OCI-LY3 (cell line): ENCODE results near the gene ACTR3.

ENCODE experiments used
- H2AFZ ChIP-seq: fragments of 200-600, 300-600 bp; shearing (Covaris generic); 2 replicates; pipeline ENCODE4 v1.6.0; 2014; ENCODE audit warnings: antibody characterized with exemption, low read depth, low read length
- H3K27ac ChIP-seq: fragments of 200-600, 300-600 bp; sonication (generic); 2 replicates; pipeline ENCODE4 v1.5.1; 2014; ENCODE audit warnings: mild to moderate bottlenecking, low read length, moderate library complexity, mixed read lengths
- H3K27me3 ChIP-seq: fragments of 200-600, 300-600 bp; sonication (generic); 2 replicates; pipeline ENCODE4 v1.6.1; 2014; ENCODE audit warnings: low read depth, low read length, mixed read lengths
- H3K36me3 ChIP-seq: fragments of 200-600, 300-600 bp; sonication (generic); replicated peaks from 2 replicates; pipeline ENCODE3; 2014; ENCODE audit warnings: low read depth, low read length, mixed read lengths
- H3K4me1 ChIP-seq: fragments of 300-600, 200-600 bp; sonication (generic); 2 replicates; pipeline ENCODE4 v1.6.1; 2014; ENCODE audit warnings: low read length, mixed read lengths
- H3K4me2 ChIP-seq: fragments of 200-600, 300-600 bp; sonication (generic); 2 replicates; pipeline ENCODE4 v1.6.1; 2014; ENCODE audit warnings: low read length, mixed read lengths
- H3K4me3 ChIP-seq: fragments of 300-600, 200-600 bp; sonication (generic); 2 replicates; pipeline ENCODE4 v1.5.1; 2014; ENCODE audit warnings: antibody characterized with exemption, mild to moderate bottlenecking, low read length, moderate library complexity
- H3K79me2 ChIP-seq: fragments of 300-600, 200-600 bp; shearing (Covaris generic); 2 replicates; pipeline ENCODE4 v1.6.1; 2014; ENCODE audit warnings: mild to moderate bottlenecking, low read length, mixed read lengths
- H3K9ac ChIP-seq: fragments of 300-600, 200-600 bp; shearing (Covaris generic); 2 replicates; pipeline ENCODE4 v1.6.0; 2014; ENCODE audit warnings: mild to moderate bottlenecking, low read length, moderate library complexity
- H3K9me3 ChIP-seq: fragments of 200-600, 300-600 bp; shearing (Covaris generic); 2 replicates; pipeline ENCODE4 v1.6.1; 2014; ENCODE audit warnings: low read length, mixed read lengths; ENCODE audit not compliant: insufficient read depth
- H4K20me1 ChIP-seq: fragments of 200-600, 300-600 bp; sonication (generic); 2 replicates; pipeline ENCODE4 v1.6.1; 2016; ENCODE audit warnings: low read length, mixed read lengths; ENCODE audit not compliant: insufficient read depth
- EZH2phosphoT487 ChIP-seq: fragments of 200-600 bp; shearing (Covaris generic); IDR thresholded peaks from 2 replicates; pipeline ENCODE4 v1.6.1; 2018; ENCODE audit warnings: antibody characterized with exemption, mixed run types, low read depth
- TF ChIP-seq, protein P1 (sequence below): fragments of 200-600, 300-600 bp; sonication (generic); IDR thresholded peaks from 2 replicates; pipeline ENCODE4 v1.5.1; 2014; ENCODE audit warnings: antibody characterized with exemption, low read length, low read depth

Gene ACTR3

DNA sequence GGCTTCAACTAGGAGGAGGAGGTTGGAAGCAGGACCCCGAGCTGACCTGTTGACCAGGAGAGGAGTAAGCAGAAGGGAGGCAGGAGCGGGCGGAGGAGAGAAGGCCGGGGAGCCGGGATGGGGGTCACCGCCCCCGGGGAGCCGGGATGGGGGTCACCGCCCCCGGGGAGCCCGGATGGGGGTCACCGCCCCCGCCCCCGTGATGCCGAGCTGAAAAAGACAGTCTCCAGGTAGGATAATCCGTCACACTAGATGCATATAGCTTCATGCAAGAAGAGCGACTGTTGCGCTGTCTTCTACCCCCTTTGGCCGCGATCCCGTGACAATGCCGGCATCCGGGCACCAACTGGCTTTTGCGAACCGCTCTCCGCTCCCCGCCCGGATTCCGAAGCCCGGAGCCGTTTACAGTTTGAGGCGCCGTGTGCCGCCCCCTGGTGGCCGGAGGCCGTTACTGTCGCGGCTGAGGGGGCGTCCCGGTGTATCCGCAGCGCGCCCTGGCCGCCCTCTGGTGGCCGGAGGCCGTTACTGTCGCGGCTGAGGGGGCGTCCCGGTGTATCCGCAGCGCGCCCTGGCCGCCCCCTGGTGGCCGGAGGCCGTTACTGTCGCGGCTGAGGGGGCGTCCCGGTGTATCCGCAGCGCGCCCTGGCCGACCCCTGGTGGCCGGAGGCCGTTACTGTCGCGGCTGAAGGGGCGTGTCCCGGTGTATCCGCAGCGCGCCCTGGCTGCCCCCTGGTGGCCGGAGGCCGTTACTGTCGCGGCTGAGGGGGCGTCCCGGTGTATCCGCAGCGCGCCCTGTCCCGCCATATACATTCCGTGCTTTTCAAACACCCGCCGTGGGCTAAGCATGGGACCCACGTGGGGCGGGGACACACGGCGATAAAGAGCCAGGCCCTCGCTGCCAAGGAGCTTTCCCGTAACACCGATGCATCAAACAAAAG is 89.6 kb downstream of the ACTR3 start:
- Histone ChIP-seq H3K9ac (no peak overlapping the region), H3K36me3 (peaks cover 5% of the 10 kb centered on the region), H3K4me3 (no peak overlapping the region), H4K20me1 (no peaks in the 10 kb centered on the region), H2AFZ (no peak overlapping the region), H3K27me3 (no peaks in the 10 kb centered on the region), H3K79me2 (no peaks in the 10 kb centered on the region), H3K4me1 (no peaks in the 10 kb centered on the region), H3K9me3 (no peaks in the 10 kb centered on the region), H3K27ac (no peak overlapping the region), H3K4me2 (no peak overlapping the region)
- no peak for TF ChIP-seq EZH2phosphoT487
- TF ChIP-seq, protein P1, sequence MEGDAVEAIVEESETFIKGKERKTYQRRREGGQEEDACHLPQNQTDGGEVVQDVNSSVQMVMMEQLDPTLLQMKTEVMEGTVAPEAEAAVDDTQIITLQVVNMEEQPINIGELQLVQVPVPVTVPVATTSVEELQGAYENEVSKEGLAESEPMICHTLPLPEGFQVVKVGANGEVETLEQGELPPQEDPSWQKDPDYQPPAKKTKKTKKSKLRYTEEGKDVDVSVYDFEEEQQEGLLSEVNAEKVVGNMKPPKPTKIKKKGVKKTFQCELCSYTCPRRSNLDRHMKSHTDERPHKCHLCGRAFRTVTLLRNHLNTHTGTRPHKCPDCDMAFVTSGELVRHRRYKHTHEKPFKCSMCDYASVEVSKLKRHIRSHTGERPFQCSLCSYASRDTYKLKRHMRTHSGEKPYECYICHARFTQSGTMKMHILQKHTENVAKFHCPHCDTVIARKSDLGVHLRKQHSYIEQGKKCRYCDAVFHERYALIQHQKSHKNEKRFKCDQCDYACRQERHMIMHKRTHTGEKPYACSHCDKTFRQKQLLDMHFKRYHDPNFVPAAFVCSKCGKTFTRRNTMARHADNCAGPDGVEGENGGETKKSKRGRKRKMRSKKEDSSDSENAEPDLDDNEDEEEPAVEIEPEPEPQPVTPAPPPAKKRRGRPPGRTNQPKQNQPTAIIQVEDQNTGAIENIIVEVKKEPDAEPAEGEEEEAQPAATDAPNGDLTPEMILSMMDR, result peak; percentile 58

DNA sequence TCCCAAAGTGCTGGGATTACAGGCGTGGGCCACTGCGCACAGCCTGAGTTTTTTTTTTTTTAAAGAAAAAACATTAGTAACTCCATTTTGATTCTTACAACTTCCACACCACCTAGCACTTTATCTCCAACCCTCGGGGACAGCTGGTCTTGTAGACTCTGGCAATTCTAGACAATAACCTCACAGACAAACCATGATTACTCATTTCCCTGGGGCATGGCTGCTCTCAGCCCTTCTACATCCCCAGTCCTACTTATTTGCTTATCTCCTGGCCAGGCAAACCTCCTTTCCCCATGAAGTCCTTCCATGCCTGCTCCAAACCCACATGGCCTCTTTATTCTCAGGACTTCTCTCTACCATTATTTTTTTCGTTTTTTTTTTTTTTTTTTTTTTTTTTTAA is 91.1 kb downstream of the ACTR3 start:
- Histone ChIP-seq H3K9me3 (no peaks in the 10 kb centered on the region), H4K20me1 (no peaks in the 10 kb centered on the region), H3K4me1 (no peaks in the 10 kb centered on the region), H2AFZ (no peak overlapping the region), H3K27ac (no peak overlapping the region), H3K4me3 (no peak overlapping the region), H3K9ac (no peak overlapping the region), H3K4me2 (no peak overlapping the region), H3K36me3 (peaks cover 2% of the 10 kb centered on the region), H3K79me2 (no peaks in the 10 kb centered on the region), H3K27me3 (no peaks in the 10 kb centered on the region)
- TF ChIP-seq, protein P1, result no peak
- no peak for TF ChIP-seq EZH2phosphoT487

DNA sequence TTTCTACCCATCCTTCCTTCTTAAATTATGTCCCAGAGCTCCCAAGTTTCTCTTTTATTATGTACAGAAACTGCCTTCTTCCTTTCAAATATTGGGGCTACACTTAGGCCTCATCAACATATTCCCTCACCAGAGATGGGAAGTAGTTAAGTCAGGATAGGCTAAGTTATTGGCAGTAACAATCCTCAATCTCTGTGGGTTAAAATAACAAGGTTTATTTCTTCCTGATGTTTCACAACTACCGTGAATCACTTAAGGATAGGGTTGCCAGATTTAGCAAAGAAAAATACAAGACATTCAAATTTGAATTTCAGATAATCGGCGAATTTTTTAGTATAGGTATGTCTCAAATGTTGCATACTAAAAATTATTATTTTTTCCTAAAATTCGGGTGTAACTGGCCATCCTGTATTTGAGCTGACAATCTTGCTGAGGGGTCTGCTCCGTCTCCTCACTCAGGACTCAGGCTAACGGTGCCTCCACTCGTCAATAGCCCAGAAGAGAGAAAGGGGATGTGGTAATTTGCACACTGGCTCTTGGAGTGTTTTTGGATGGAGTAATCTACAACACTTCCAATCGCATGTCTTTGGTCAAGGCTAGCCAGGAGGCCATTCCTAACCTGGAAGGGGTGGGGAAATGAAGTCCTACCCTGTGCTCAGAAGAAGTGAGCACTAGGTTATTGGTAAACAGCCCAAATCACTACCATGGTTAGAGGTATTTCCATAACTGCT is 91.7 kb downstream of the ACTR3 start:
- Histone ChIP-seq H3K9me3 (no peaks in the 10 kb centered on the region), H3K79me2 (no peaks in the 10 kb centered on the region), H3K4me1 (no peaks in the 10 kb centered on the region), H3K4me2 (no peak overlapping the region), H3K36me3 (peaks cover 2% of the 10 kb centered on the region), H2AFZ (no peak overlapping the region), H3K27ac (no peak overlapping the region), H3K4me3 (no peak overlapping the region), H4K20me1 (no peaks in the 10 kb centered on the region), H3K27me3 (no peaks in the 10 kb centered on the region), H3K9ac (no peak overlapping the region)
- no peak for TF ChIP-seq EZH2phosphoT487
- TF ChIP-seq, protein P1, result no peak
